ENCODE results near the gene NPIPB13.
"Not testable (repeated sequence)": the region's sequence is repeated elsewhere in the genome, so short reads cannot be mapped to it uniquely, and the experiment has no call there.

DNA sequence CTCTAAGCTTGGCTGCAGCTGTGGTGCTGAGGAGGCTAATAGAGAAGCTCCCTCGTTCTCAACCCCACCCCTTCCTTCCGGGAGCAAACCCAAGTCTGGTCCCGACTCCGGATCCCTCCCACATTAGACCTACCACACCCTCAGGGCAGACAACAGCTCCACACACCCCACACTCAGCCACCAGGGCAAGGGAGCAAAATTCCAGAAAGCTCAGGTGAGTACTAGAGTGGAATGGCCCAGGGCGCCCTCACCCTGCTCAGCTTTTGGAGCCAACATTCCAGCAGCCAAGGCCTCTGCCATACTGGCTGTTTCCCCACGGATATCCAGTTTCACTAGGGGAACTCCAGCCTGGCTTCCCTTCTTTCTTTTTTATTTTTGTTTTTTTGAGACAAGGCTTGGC lies 39.2 kb downstream of the NPIPB13 start:
- TF ChIP-seq CTCF (conservative IDR thresholded peaks at IDR 0.05; ENCODE audit: low read length); EZH2phosphoT487 (IDR thresholded peaks at IDR 0.05; ENCODE audit: borderline replicate concordance, low read depth, low read length): not testable (repeated sequence)
